Stimulated activated naive CD8-positive, alpha-beta T cell treated with anti-CD3 and anti-CD28 coated beads, Interleukin-15, Interleukin-2, amounts not matched to agents 100 ng/mL and 50 ng/mL, for 24 hours (primary cell): ENCODE results near the gene HOXA6.

Experiments used
- H3K27ac Mint-ChIP-seq: one replicate; pipeline ENCODE4 v1.8.0; 2021; ENCODE audit warnings: mild to moderate bottlenecking, mixed read lengths
- H3K27me3 Mint-ChIP-seq: one replicate; pipeline ENCODE4 v1.8.0; 2021; ENCODE audit warnings: mixed read lengths
- H3K36me3 Mint-ChIP-seq: one replicate; pipeline ENCODE4 v1.8.0; 2021; ENCODE audit warnings: low read depth, mixed read lengths
- H3K4me1 Mint-ChIP-seq: one replicate; pipeline ENCODE4 v1.8.0; 2021; ENCODE audit warnings: low read depth, mixed read lengths
- H3K4me3 Mint-ChIP-seq: one replicate; pipeline ENCODE4 v1.8.0; 2021; ENCODE audit warnings: mild to moderate bottlenecking, mixed read lengths
- H3K9me3 Mint-ChIP-seq: one replicate; pipeline ENCODE4 v1.8.0; 2021; ENCODE audit warnings: mixed read lengths

HOXA6 gene

DNA sequence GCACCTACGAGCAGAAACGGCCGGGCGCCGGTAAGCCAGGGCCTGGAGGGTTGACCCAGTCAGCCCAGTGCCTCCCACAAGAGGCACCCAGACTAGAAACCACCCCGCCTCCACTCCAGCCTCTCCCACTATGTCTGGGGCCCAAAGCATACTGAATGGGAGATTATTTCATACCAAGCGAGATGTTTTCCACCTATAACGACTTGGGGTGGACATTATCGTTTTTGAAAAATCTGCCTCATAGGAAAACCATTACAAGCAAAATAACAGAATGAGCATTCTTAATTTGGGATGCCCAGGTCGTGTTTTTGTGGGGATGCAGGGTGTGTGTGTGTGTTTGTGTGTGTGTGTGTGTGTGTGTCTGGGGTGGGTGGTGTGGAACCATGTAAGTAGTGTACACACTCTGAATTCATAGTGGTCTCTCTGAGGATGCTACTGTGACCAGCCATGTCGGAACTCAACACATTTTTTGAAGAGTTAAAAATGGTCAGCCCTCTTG lies 1.6 kb downstream of the HOXA6 start:
- Mint-ChIP-seq H3K27ac (no peak overlapping the region), H3K9me3 (no peaks in the 10 kb centered on the region), H3K27me3 (peaks cover 53% of the 10 kb centered on the region), H3K4me3 (no peak overlapping the region), H3K4me1 (peaks cover 9% of the 10 kb centered on the region), H3K36me3 (no peaks in the 10 kb centered on the region)

DNA sequence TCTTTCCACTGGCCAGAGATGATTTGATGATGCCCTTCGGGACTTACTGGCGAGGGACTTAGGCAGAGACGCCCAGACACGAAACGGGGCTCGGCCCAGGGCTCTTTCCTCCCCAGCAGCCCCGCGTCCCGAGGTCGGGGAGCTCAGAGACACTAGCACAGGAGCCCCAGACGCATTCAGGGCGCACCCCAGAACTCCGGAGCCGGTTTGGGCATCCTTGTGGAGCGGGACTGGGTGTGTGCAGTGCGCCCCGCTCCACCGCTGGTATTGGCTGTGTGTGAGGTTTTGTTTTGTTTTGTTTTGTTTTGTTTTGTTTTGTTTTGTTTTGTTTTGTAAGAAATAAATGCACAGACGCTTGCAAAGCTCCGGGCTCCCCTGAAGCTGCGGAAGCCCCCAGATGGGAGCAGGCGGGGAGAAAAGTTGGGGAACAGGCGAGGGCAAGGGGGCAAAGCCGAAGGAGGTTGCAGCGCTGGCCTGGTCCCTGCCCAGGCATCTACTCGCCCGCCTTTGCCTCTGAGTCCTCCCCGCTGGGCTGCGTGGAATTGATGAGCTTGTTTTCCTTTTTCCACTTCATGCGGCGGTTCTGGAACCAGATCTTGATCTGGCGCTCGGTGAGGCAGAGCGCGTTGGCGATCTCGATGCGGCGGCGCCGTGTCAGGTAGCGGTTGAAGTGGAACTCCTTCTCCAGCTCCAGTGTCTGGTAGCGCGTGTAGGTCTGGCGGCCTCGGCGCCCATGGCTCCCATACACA lies 2.2 kb downstream of the HOXA6 start:
- no peaks in the 10 kb centered on the region for H3K36me3 Mint-ChIP-seq
- peaks cover 48% of the 10 kb centered on the region for H3K27me3 Mint-ChIP-seq
- H3K4me3 Mint-ChIP-seq: no peak overlapping the region
- H3K9me3 Mint-ChIP-seq: no peaks in the 10 kb centered on the region
- H3K27ac Mint-ChIP-seq: no peak overlapping the region
- H3K4me1 Mint-ChIP-seq: peaks cover 7% of the 10 kb centered on the region

DNA sequence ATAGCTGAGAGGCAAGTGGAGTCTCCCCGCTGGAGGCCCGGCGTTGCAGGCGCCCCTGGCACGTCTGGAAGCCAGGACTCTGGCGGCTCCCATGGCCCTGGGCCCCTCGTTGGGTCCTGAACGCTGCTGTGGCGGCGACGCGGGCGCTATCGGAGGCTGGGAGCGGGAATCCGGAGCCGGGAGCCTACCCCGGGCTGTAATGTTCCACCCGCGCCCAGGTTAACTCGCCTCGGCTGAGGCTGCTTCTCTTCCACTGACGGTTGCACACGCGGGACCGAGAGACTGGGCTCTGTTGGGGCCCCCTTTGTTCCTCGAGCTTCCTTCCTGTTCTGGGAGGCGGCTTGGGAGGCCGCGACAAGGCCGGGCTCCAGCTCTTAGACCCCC lies 2.8 kb downstream of the HOXA6 start:
- Mint-ChIP-seq H3K4me3 (no peak overlapping the region), H3K36me3 (no peaks in the 10 kb centered on the region)

DNA sequence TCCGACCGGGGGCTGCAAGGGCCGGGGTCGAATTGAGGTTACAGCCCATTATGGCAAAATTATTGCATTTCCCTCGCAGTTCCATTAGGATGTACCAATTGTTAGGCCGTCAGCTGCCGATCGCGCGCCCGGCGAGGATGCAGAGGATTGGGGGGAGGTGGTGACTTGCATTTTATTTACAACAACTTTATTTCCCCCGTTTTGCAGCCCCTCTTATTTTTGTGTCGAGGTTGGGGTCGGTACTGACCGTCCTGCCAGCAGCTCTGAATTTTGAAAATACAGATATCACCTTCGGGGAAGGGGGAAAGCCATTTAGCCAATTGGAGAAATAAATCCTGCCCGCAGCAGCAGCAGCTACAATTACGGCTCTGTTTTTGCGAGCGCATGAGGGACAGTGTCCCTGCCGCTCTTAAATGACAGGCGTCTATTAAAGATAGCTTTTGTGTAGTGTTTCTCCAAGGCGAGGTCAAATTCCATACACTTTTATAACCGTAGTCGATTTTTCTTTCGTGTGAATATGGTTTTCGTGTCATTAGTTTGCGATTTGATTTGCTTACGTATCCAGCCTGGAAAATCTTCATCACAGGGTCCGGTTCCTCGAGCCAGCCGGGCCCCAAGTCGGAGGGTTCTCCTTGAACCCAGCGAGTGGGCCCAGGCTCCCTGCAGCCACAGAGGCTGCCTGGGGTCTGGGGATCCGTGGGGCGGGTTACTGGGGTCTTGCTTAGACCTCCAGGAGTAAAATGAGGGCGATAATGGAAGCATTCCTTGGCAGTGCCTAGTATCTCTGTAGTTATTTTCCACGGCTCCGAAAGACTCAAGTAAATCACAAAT lies 3.4 kb downstream of the HOXA6 start:
- Mint-ChIP-seq H3K4me3 (no peak overlapping the region), H3K4me1 (peaks cover 7% of the 10 kb centered on the region), H3K27me3 (peaks cover 38% of the 10 kb centered on the region), H3K27ac (no peak overlapping the region), H3K36me3 (no peaks in the 10 kb centered on the region), H3K9me3 (no peaks in the 10 kb centered on the region)

More for the DNA sequence above, 2.8 kb downstream of the HOXA6 start:
- Mint-ChIP-seq H3K27me3 (peaks cover 44% of the 10 kb centered on the region), H3K9me3 (no peaks in the 10 kb centered on the region), H3K27ac (no peak overlapping the region), H3K4me1 (peaks cover 7% of the 10 kb centered on the region)

DNA sequence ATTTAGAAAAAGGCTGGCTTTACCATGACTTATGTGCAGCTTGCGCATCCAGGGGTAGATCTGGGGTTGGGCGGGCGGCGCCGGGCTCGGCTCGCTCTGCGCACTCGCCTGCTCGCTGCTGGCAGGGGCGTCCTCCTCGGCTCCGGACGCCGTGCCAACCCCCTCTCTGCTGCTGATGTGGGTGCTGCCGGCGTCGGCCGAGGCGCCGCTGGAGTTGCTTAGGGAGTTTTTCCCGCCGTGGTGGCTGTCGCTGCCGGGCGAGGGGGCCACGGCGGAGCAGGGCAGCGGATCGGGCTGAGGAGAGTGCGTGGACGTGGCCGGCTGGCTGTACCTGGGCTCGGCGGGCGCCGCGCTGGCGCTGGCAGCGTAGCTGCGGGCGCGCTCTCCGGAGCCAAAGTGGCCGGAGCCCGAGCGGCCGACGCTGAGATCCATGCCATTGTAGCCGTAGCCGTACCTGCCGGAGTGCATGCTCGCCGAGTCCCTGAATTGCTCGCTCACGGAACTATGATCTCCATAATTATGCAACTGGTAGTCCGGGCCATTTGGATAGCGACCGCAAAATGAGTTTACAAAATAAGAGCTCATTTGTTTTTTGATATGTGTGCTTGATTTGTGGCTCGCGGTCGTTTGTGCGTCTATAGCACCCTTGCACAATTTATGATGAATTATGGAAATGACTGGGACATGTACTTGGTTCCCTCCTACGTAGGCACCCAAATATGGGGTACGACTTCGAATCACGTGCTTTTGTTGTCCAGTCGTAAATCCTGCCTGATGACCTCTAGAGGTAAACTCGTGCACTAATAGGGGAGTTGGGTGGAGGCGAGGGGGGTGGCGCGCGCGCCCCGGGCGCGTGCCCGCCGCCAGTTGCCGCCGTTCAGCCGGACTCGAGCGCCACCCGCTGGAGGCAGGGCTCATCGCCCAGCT lies 4.3 kb downstream of the HOXA6 start, which contains the start of gene HOXA5:
TSS of gene HOXA5 (minus strand) at position 659 of the 927 bp plus-strand sequence. CDS start at position 585, 74 bp downstream.
- Mint-ChIP-seq H3K27me3 (peaks cover 39% of the 10 kb centered on the region), H3K4me1 (peaks cover 4% of the 10 kb centered on the region), H3K9me3 (no peaks in the 10 kb centered on the region), H3K27ac (no peak within 1 kb of the TSS), H3K36me3 (no peaks in the 10 kb centered on the region), H3K4me3 (no peak within 1 kb of the TSS)

DNA sequence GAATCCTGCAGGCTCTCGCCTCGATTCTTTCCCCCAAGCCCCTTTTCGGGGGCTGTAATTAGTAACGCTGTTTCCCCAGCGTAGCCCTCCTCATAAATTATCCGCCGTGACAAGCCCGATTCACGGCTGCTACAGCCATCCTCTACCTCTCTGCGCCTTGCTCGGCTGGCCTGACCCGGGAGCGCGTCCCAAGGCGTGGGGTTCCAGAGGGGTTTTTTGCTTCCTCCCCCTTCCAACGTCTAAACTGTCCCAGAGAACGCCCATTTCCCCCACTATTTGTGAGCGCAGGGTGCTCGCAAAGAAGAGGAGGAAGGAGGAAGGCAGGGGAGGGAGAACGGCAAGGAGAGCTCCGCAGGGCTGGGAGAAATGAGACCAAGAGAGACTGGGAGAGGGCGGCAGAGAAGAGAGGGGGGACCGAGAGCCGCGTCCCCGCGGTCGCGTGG lies 5.0 kb downstream of the HOXA6 start:
- Mint-ChIP-seq H3K27ac (no peak overlapping the region), H3K4me1 (no peaks in the 10 kb centered on the region), H3K9me3 (no peaks in the 10 kb centered on the region), H3K27me3 (peaks cover 42% of the 10 kb centered on the region), H3K4me3 (no peak overlapping the region), H3K36me3 (no peaks in the 10 kb centered on the region)

DNA sequence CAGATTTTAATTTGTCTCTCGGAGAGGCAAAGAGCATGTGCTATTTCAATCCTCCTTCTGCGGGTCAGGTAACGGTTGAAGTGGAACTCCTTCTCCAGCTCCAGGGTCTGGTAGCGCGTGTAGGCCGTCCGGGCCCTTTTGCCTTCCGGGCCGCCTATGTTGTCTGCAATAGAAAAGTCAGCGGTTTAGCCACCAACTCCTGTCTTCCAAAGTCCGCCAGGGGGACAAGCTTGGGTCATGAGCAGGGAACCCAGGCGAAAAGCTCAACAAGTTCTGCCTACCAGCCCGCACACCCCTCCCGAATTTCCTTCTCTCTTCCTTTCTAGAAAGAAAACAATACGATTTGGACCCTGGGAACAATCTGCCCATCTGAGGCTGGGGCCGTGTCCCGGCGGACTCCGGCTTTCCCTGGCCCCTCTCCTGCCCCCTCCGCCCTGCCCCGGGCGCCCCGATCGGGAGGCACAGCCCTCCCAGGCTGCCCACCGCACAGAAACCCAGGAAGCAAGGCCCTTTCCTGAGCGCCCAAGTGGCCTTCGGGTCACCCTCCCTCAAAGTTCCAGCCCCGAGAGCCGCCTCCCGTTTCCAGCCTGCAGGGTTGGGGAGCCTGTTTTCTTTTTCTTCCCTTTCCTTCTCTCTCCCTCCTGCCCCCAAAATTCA lies 5.5 kb downstream of the HOXA6 start:
- H3K4me3 Mint-ChIP-seq: no peak overlapping the region
- H3K4me1 Mint-ChIP-seq: no peaks in the 10 kb centered on the region
- no peaks in the 10 kb centered on the region for H3K9me3 Mint-ChIP-seq
- H3K27ac Mint-ChIP-seq: no peak overlapping the region
- no peaks in the 10 kb centered on the region for H3K36me3 Mint-ChIP-seq
- H3K27me3 Mint-ChIP-seq: peaks cover 43% of the 10 kb centered on the region

DNA sequence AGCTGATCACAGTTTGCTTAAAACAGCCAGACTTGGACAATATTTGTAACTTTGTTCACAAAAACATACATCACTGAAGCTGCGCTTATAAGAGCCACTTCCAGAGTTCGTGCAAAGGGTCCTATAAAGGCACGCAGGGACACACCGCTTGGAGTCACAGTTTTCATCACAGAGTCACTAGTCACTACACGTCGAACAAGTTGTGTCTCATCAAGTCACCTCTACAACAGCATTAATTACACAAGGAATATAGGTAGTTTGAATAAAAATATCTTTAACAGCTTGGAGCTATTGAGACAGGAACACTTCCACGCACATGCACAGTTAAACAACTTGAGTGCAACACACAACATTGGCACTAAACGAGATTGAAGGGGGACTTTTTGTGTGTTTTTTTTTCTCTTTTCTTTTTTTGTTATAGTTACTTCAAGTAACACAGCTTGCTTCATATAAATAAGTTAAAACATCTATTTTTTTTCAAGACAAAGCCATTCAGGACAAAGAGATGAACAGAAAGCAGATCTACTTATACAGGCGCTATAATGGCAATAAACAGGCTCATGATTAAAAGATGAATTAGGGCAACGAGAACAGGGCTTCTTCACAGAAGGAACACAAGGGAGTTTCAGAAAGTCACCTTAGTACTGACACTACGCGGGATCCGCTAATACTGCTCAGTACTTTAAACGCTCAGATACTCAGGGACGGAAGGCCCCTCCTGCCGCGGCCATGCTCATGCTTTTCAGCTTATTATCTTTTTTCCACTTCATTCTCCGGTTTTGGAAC lies 6.2 kb downstream of the HOXA6 start:
- no peaks in the 10 kb centered on the region for H3K36me3 Mint-ChIP-seq
- no peaks in the 10 kb centered on the region for H3K4me1 Mint-ChIP-seq
- H3K27ac Mint-ChIP-seq: no peak overlapping the region
- H3K4me3 Mint-ChIP-seq: no peak overlapping the region
- H3K9me3 Mint-ChIP-seq: no peaks in the 10 kb centered on the region
- peaks cover 38% of the 10 kb centered on the region for H3K27me3 Mint-ChIP-seq

DNA sequence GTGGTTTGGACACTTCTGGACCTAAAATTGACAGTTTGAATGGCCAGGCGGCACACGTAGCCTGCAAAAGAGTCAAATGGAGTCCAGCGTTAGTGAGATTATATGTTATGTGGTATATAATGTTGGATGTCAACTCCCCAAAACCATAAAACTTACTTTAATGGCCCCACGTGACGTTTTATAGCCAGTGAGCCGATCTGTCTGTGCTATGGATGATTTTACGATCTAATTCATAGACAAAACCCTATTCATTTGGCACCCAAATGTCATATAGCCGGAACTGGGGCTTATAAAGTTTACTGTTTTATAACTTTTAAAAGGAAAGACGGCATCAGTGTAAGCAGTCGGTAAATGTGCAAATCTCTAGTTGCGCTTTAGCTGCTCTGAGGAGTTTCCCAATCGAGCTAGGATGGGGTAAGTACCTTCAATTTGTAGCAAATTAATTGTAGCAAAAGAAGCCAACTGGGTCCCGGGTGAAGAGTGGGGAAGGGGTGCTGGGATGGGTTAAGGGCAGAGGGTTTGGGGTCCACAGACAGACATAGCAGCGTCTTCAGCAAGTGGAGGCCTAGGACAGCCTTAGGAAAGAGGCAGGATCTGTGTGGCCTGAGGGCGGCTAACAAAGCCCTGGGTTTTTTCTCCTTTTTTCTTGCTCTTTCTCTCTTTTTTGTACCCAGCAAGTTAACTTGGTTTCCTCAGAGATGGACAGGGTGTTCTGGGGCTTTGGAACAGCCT lies 7.3 kb downstream of the HOXA6 start:
- H3K27ac Mint-ChIP-seq: no peak overlapping the region
- no peaks in the 10 kb centered on the region for H3K36me3 Mint-ChIP-seq
- no peaks in the 10 kb centered on the region for H3K9me3 Mint-ChIP-seq
- H3K4me1 Mint-ChIP-seq: peaks cover 7% of the 10 kb centered on the region
- peaks cover 43% of the 10 kb centered on the region for H3K27me3 Mint-ChIP-seq
- H3K4me3 Mint-ChIP-seq: no peak overlapping the region

DNA sequence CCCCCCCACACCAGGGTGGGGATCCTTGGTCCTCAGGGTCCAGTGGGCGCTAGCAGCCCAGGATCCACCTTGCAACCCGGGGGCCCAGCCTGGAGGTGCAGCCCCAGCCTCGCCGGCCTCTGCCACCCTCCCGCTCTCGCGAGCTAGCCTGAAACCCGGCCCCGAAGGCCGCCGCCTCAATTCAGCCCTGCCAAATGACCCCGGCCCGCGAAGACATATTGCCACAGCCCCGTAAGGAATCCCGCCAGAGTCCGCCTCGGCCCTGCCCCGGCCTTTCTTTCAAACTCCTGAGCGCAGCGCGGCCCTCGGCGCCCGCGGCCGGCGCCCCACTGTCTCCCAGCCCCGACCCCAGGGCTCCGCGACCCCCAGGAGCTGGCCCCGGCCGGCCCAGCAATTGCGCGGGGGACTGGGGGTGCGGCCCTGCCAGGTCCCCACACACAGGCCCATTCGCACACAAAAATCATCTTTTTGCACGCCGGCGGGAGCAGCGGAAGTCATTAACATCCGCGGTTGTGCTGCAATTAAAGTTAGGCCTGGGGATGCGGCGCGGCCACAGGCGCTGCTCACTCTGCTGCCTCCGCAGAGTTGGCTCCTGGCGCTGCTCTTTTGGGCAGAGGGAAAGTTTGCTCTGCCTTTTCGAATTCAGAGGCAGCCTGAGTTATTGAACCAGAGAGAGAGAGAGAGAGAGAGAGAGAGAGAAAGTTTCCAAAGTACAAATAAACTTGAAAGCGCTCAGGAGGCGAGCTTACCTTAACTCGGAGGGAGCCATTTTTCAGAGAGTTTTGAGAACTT lies 8.0 kb downstream of the HOXA6 start:
- H3K27ac Mint-ChIP-seq: no peak overlapping the region
- peaks cover 15% of the 10 kb centered on the region for H3K4me1 Mint-ChIP-seq
- peaks cover 46% of the 10 kb centered on the region for H3K27me3 Mint-ChIP-seq
- H3K9me3 Mint-ChIP-seq: no peaks in the 10 kb centered on the region
- H3K36me3 Mint-ChIP-seq: no peaks in the 10 kb centered on the region
- H3K4me3 Mint-ChIP-seq: no peak overlapping the region

DNA sequence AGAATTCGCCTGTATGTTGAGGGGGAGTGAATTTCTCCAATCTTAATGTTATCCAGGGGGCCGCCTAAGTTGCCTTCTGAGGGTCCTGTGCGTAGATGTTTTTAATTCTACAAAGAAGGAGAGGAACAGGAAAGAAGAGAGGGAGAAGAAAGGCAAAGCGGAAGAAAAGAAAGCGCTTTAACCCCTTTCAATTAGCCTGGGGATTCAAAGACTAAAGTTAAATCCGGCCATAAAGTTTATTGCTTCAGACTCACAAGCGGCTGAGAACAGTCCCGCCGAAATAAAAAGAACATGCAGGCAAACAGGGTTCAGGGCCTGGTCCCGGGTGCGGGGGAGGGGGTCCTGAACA lies 8.6 kb downstream of the HOXA6 start:
- H3K4me3 Mint-ChIP-seq: no peak overlapping the region
- H3K27me3 Mint-ChIP-seq: peaks cover 51% of the 10 kb centered on the region
- H3K9me3 Mint-ChIP-seq: no peaks in the 10 kb centered on the region
- no peak overlapping the region for H3K27ac Mint-ChIP-seq
- H3K36me3 Mint-ChIP-seq: no peaks in the 10 kb centered on the region
- peaks cover 21% of the 10 kb centered on the region for H3K4me1 Mint-ChIP-seq

DNA sequence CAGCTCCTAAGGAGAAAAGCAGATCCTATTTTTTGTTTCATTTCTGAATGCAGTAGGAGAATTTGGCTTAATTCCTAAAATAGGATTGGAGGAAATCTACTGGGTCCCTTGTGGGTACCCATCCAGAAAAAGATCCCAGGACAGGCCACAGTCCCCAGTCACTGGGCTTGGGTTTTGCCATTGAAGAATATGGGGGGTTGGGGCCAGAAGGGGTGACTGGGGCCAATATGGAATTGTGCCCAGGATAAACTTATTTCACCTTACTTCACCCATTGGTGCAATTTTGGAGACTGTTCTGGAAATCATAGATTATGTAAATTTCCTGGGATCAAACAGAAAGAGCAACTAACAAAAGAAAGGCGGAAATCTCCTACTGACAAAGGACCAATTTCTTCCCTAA lies 9.1 kb downstream of the HOXA6 start:
- no peaks in the 10 kb centered on the region for H3K9me3 Mint-ChIP-seq
- no peaks in the 10 kb centered on the region for H3K36me3 Mint-ChIP-seq
- H3K4me3 Mint-ChIP-seq: no peak overlapping the region
- no peak overlapping the region for H3K27ac Mint-ChIP-seq
- peaks cover 24% of the 10 kb centered on the region for H3K4me1 Mint-ChIP-seq
- H3K27me3 Mint-ChIP-seq: peaks cover 56% of the 10 kb centered on the region
